ENCODE measurements around the gene SGIP1. TPM values are rescaled to one million over a fixed set of nuclear protein-coding genes. Genes with fewer than 3 reads are reported as not detected.
"Not testable (repeated sequence)": the region's sequence is repeated elsewhere in the genome, so short reads cannot be mapped to it uniquely, and the experiment has no call there.

Gene SGIP1
- total RNA-seq, 1 experiment from 2014 or later: not detected

- DNase-seq: peak; percentile 53
- no peaks in the 10 kb centered on the region for H3K36me3 ChIP-seq
- H3K9me3 ChIP-seq: 0 out of 2 replicates have a peak, but pooled peaks cover 3% of the 10 kb centered on the region
- H3K27me3 ChIP-seq: no peaks in the 10 kb centered on the region
- H3K4me3 ChIP-seq: no peak overlapping the region
Observed at GRCh38 chr1:66563941-66564630, 30.1 kb downstream of the SGIP1 start.

DNA sequence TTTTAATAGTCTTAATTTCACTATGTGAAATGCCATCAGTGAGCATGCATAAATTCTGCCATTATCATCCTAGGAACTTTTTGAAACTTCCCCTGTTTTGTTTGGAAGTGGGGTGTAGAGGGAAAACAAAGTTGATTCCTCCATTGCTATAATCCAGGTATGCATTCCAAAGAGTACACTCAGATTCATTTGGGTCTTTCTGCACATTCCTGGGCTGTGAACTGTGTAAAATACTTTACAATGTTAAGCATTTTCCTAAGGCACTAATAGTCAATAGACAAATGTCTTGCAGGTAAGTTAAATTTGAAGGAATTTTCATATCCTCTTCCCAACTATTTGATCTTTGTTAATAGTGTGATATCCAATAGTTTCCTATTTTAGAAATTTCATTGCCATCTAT, 36.2 kb downstream of the SGIP1 start:
- H3K4me3 ChIP-seq: no peak overlapping the region
- no peaks in the 10 kb centered on the region for H3K27me3 ChIP-seq
- H3K36me3 ChIP-seq: no peaks in the 10 kb centered on the region
- no peak for DNase-seq
- 0 out of 2 replicates have a peak, but pooled peaks cover 3% of the 10 kb centered on the region for H3K9me3 ChIP-seq

GRCh38 chr1:66571789-66572188, 37.8 kb downstream of the SGIP1 start:
- DNase-seq: no peak
- no peaks in the 10 kb centered on the region for H3K27me3 ChIP-seq
- no peak overlapping the region for H3K4me3 ChIP-seq
- H3K9me3 ChIP-seq: 0 out of 2 replicates have a peak, but pooled peaks cover 3% of the 10 kb centered on the region
- H3K36me3 ChIP-seq: no peaks in the 10 kb centered on the region

DNA sequence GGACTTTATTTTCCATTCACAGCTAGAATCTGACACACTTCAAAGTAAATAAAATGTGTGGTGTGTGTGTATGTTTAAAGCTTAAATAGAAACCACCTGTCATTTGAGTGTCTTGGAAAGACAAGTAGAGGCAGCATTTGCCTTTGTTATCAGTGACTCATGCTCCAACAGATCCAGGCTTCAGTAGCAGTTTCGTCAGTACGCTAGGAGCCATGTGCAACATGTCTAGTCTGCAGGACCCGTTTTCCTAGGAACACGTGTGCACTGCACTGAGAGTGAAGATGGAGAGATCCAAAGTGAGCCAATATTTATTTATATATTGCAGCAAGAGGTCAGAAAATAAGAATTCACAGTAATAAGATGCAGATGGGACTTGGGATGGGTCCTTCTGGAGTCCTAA, 41.8 kb downstream of the SGIP1 start:
- Histone ChIP-seq H3K4me3 (no peak overlapping the region), H3K27me3 (no peaks in the 10 kb centered on the region), H3K9me3 (no peaks in the 10 kb centered on the region), H3K36me3 (no peaks in the 10 kb centered on the region)
- DNase-seq: no peak

DNA sequence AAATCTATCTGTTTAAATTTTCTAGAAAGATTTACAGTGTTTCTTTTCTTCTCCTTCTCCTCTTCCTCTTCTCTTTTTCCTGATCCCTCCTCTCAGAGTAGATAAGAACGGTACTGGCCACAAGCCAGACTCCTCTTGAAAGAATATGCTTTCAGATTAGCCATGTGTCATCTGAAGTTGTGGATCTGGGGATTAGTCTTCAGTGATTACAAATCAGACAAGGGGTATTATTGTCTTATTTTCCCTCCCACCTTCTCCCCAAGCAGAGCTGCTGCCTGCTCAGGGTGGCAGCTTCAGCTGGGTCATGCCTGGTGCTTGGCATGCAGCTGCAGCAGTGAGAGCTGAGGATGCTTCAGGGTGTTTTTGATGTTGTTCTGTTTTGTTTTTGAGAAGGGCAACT, 42.7 kb downstream of the SGIP1 start:
- DNase-seq: no peak
- H3K36me3 ChIP-seq: no peaks in the 10 kb centered on the region
- no peak overlapping the region for H3K4me3 ChIP-seq
- H3K9me3 ChIP-seq: no peaks in the 10 kb centered on the region
- H3K27me3 ChIP-seq: no peaks in the 10 kb centered on the region

- Histone ChIP-seq H3K4me3 (no peak overlapping the region), H3K9me3 (no peaks in the 10 kb centered on the region), H3K36me3 (no peaks in the 10 kb centered on the region), H3K27me3 (no peaks in the 10 kb centered on the region)
- DNase-seq: no peak
Observed at GRCh38 chr1:66578841-66579240, 44.9 kb downstream of the SGIP1 start.

DNA sequence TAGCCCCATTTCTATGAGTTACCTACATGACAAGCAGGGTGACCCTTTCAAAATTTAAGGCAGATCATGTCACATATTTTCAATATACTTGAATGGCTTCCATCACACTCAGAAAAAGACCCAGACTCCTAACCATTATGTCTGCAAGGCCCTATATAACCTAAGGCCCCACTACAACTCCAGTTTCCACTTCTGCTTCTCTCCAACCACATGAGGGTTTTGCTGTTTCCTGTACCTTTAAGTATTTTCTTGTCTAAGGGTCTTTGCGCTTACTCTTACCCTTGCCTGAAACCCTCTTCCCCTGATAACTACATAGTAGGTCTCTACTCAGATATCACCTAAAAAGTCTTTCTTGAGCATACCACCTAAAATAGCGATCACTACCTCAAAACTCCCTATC, 46.1 kb downstream of the SGIP1 start:
- no peaks in the 10 kb centered on the region for H3K27me3 ChIP-seq
- no peaks in the 10 kb centered on the region for H3K9me3 ChIP-seq
- no peak for DNase-seq
- no peak overlapping the region for H3K4me3 ChIP-seq
- H3K36me3 ChIP-seq: no peaks in the 10 kb centered on the region

DNA sequence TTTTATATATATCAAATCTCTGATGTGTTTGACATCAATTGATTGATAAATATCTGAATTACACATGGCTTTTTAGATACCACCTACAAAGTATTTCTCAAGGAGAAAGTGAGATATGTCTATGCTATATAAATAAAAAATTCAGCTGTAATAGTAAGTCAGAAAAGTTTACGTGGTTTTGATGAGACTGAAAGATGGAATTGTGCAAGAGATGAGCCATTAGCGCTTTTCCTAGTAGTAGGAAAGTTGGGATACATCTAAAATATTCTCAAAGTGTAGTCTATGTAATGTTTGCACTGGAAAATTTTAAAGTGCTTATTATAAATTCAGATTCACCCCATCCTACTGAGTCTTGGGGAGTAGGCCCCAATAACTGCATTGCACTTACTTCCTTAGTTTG, 49.1 kb downstream of the SGIP1 start:
- Histone ChIP-seq H3K9me3 (no peaks in the 10 kb centered on the region), H3K4me3 (no peak overlapping the region), H3K36me3 (no peaks in the 10 kb centered on the region), H3K27me3 (no peaks in the 10 kb centered on the region)
- DNase-seq: no peak

DNA sequence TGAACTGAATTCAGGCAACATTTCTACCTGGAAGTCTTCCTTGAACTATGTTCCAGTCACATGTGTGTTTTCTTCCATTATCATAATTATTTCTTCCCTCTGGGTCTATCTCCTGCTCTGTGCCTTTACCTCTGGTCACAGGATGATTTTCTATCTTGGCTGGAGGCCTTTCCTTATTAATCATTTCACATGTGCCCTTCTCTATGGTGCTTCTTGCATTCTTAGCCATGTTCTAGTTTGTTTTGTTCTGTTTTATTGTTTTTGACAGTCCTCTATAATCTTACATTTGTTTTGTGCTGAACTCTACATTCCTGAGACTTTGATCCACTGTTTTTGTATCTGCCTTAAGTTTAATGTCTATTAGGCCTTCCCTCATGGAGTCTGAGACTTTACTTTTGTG, 51.0 kb downstream of the SGIP1 start:
- Histone ChIP-seq H3K36me3 (no peaks in the 10 kb centered on the region), H3K4me3 (no peak overlapping the region), H3K27me3 (no peaks in the 10 kb centered on the region), H3K9me3 (no peaks in the 10 kb centered on the region)
- DNase-seq: no peak

- Histone ChIP-seq H3K36me3 (no peaks in the 10 kb centered on the region), H3K4me3 (no peak overlapping the region), H3K9me3 (no peaks in the 10 kb centered on the region), H3K27me3 (no peaks in the 10 kb centered on the region)
- no peak for DNase-seq
Observed at GRCh38 chr1:66589326-66589725, 55.4 kb downstream of the SGIP1 start.

- not testable (repeated sequence) for H3K9me3 ChIP-seq, H3K27me3 ChIP-seq, DNase-seq, H3K36me3 ChIP-seq, H3K4me3 ChIP-seq
Observed at GRCh38 chr1:66592106-66592507, 58.2 kb downstream of the SGIP1 start.

DNA sequence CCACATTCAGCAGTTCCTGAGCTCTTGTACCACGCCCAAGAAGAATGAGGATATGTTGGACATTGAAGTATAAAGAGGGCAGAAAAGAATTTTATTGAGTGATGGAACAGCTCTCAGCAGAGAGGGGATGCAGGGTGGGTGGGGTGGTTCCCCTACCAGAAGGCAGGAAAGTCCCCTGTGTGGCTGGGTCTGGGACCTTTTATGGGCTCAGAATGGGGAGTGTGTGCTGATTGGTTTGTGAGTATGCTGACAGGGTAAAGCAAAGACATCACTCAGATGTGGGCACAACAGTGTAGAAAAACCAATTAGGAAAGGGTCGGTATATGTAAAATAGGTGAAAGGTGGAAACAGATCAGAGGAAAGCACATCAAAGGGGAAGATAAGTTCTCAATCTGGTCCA, 62.2 kb downstream of the SGIP1 start:
- H3K27me3 ChIP-seq: no peaks in the 10 kb centered on the region
- H3K9me3 ChIP-seq: no peaks in the 10 kb centered on the region
- no peak for DNase-seq
- H3K4me3 ChIP-seq: no peak overlapping the region
- no peaks in the 10 kb centered on the region for H3K36me3 ChIP-seq

DNA sequence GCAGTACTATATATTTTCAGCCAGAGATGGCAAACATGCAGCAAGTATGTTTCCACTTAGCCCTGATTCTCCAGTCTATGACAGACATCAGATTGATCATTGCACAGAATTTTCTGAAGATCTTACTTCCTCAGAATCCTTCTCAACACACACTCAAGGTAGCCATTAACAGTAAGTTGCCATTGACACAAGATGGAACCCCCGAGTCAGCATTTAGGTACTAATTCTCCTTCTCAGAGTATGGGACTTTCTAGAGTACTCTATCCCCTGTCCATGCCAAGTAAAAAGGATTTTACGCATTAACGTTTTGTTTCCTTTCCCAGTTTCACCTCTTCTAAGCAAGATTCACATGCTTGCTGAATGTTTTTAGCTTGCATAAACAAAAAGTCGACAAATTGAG, 63.5 kb downstream of the SGIP1 start:
- no peak overlapping the region for H3K4me3 ChIP-seq
- no peaks in the 10 kb centered on the region for H3K9me3 ChIP-seq
- DNase-seq: no peak
- no peaks in the 10 kb centered on the region for H3K36me3 ChIP-seq
- H3K27me3 ChIP-seq: no peaks in the 10 kb centered on the region

- Histone ChIP-seq H3K36me3 (no peaks in the 10 kb centered on the region), H3K9me3 (no peaks in the 10 kb centered on the region), H3K27me3 (no peaks in the 10 kb centered on the region), H3K4me3 (no peak overlapping the region)
- DNase-seq: peak; percentile 41
Observed at GRCh38 chr1:66598670-66599069, 64.7 kb downstream of the SGIP1 start.

DNA sequence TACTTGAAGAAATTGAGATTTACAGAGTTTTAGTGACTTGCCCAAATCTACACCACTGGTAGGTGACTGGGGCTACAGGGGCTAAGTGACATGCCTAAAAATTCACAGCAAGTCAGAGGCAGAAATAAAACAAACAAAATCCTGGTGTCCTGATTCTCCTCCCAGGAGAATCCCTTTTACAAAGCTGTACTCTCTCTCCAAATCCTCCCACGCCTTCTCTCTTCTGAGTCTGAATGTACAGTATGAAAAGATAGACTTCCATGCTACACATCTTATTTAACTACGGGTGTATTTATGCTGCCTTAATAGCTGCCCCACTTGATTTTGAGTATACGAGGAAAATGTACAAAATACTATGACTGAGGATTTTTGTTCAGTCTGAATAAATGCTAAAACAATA, 65.4 kb downstream of the SGIP1 start:
- DNase-seq: no peak
- no peaks in the 10 kb centered on the region for H3K27me3 ChIP-seq
- no peaks in the 10 kb centered on the region for H3K36me3 ChIP-seq
- H3K9me3 ChIP-seq: no peaks in the 10 kb centered on the region
- no peak overlapping the region for H3K4me3 ChIP-seq

DNA sequence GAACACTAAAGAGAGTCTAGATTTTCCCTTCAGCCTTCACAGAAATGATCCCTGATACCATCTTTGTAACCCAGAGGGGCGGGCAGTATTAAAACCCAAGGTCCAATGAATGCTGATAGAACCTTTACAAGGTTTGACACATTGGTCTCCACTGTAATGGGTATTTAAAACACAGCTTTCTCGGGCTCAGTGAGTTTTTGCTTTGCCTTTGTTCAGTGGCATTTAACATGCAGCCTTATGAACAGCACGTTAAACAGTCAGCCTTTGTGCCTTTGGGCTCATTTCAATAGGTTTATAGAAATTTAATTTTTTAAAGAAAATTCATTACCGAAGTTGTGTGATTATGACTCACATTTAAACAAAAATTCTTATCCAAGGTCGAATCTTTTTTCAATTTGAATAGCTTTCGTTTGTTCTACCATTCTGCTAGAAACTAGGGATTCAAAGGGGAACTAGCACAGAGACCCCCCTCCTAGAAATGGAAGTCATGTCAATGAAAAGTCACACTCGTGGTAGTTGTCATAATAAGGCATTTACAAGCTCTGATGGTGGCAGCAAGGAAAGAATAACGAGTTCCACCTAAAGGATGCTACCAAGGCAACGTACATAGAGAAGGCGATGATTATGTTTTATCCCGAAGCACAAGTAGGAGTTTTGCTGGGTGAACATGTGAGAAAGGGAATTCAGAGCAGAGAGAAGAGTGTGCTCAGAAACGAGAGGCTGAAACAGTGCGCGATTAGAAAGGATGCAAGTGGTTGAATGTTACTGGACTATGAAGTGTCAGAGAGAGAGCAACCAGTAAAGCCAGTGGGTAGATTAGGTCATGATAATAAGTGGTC, 66.2 kb downstream of the SGIP1 start:
- DNase-seq: no peak
- H3K36me3 ChIP-seq: no peaks in the 10 kb centered on the region
- no peaks in the 10 kb centered on the region for H3K27me3 ChIP-seq
- no peaks in the 10 kb centered on the region for H3K9me3 ChIP-seq
- no peak overlapping the region for H3K4me3 ChIP-seq

- Histone ChIP-seq H3K36me3 (no peaks in the 10 kb centered on the region), H3K27me3 (no peaks in the 10 kb centered on the region), H3K4me3 (no peak overlapping the region), H3K9me3 (no peaks in the 10 kb centered on the region)
- DNase-seq: no peak
Observed at GRCh38 chr1:66605419-66605997, 71.6 kb downstream of the SGIP1 start.
